HG03378 (cell line): ENCODE data around the gene ST6GALNAC2.
"Not testable (repeated sequence)": the region's sequence is repeated elsewhere in the genome, so short reads cannot be mapped to it uniquely, and the experiment has no call there.

ENCODE experiments used
- ATAC-seq: cut with Tn5 transposase; IDR thresholded peaks from one replicate; pipeline ENCODE4 v1.9.1; 2021; ENCODE audit warnings: mild to moderate bottlenecking, moderate library complexity; ENCODE audit not compliant: unreplicated experiment

The ST6GALNAC2 gene

GRCh38 chr17:76585649-76586593, at the start of gene ST6GALNAC2:
Gene ST6GALNAC2 (minus strand): TSS chr17:76585860. CDS start chr17:76585808, 52 bp downstream.
- no peak for ATAC-seq

GRCh38 chr17:76635039-76635438, 49.4 kb upstream of the ST6GALNAC2 start:
- ATAC-seq: no peak

GRCh38 chr17:76633628-76634328, 48.1 kb upstream of the ST6GALNAC2 start:
- ATAC-seq: no peak

GRCh38 chr17:76631821-76632565, 46.3 kb upstream of the ST6GALNAC2 start:
- no peak for ATAC-seq

GRCh38 chr17:76630151-76630550, 44.5 kb upstream of the ST6GALNAC2 start:
- no peak for ATAC-seq

- no peak for ATAC-seq
These were observed 41.9 kb upstream of the ST6GALNAC2 start for GRCh38 chr17:76627510-76627909.

- no peak for ATAC-seq
These were observed 40.8 kb upstream of the ST6GALNAC2 start for GRCh38 chr17:76626442-76626841.

- no peak for ATAC-seq
These were observed 39.8 kb upstream of the ST6GALNAC2 start for GRCh38 chr17:76625496-76625895.

- ATAC-seq: no peak
These were observed 37.8 kb upstream of the ST6GALNAC2 start for GRCh38 chr17:76623271-76624146.

- ATAC-seq: no peak
These were observed 32.2 kb upstream of the ST6GALNAC2 start for GRCh38 chr17:76617838-76618237.

- no peak for ATAC-seq
These were observed 29.4 kb upstream of the ST6GALNAC2 start for GRCh38 chr17:76614912-76615617.

- not testable (repeated sequence) for ATAC-seq
These were observed 28.6 kb upstream of the ST6GALNAC2 start for GRCh38 chr17:76614064-76614759.

- ATAC-seq: no peak
These were observed 27.6 kb upstream of the ST6GALNAC2 start for GRCh38 chr17:76612977-76613851.

- no peak for ATAC-seq
These were observed 26.8 kb upstream of the ST6GALNAC2 start for GRCh38 chr17:76612465-76612864.

- no peak for ATAC-seq
These were observed 26.1 kb upstream of the ST6GALNAC2 start for GRCh38 chr17:76611758-76612157.

GRCh38 chr17:76611080-76611749, 25.6 kb upstream of the ST6GALNAC2 start:
- not testable (repeated sequence) for ATAC-seq

GRCh38 chr17:76606685-76607084, 21.0 kb upstream of the ST6GALNAC2 start:
- ATAC-seq: not testable (repeated sequence)
